ENCODE results near the gene PRAMEF8.
"Not testable (repeated sequence)": the region's sequence is repeated elsewhere in the genome, so short reads cannot be mapped to it uniquely, and the experiment has no call there.

The PRAMEF8 gene

GRCh38 chr1:13234057-13234456, 50.9 kb downstream of the PRAMEF8 start:
- POLR2A ChIA-PET (ENCODE audit: low non-redundant PET); DNase-seq (ENCODE audit: low spot score); H3K27ac ChIP-seq; CTCF ChIA-PET: not testable (repeated sequence)

GRCh38 chr1:13232056-13232455, 52.9 kb downstream of the PRAMEF8 start:
- H3K27ac ChIP-seq; POLR2A ChIA-PET (ENCODE audit: low non-redundant PET); DNase-seq (ENCODE audit: low spot score); CTCF ChIA-PET: not testable (repeated sequence)
